Kidney epithelial cell (primary cell): ENCODE results near the gene FIGNL2. TPM values are rescaled to one million over a fixed set of nuclear protein-coding genes. Genes with fewer than 3 reads are reported as not detected.
A peak's percentile ranks its signal among the peaks of the same experiment; 100 is the strongest.
"Not testable (repeated sequence)": the region's sequence is repeated elsewhere in the genome, so short reads cannot be mapped to it uniquely, and the experiment has no call there.

Source experiments
- DNase-seq: peaks from one replicate; pipeline ENCODE4 v3.0.0-alpha.2; 2010; ENCODE audit warnings: low read depth
- H3K27me3 ChIP-seq: 2 replicates; pipeline ENCODE4 v1.6.0; 2011; ENCODE audit warnings: low read length; ENCODE audit not compliant: control insufficient read depth, insufficient read depth
- H3K36me3 ChIP-seq: 2 replicates; pipeline ENCODE4 v1.5.1; 2011; ENCODE audit warnings: low read length; ENCODE audit not compliant: control insufficient read depth, insufficient read depth
- H3K4me3 ChIP-seq: 2 replicates; pipeline ENCODE4 v1.5.1; 2011; ENCODE audit warnings: low read depth, mild to moderate bottlenecking, control low read depth, low read length
- CTCF ChIP-seq: IDR thresholded peaks from 2 replicates; pipeline ENCODE4 v1.5.1; 2011; ENCODE audit warnings: mild to moderate bottlenecking, moderate library complexity, low read length, control low read depth, inconsistent platforms; ENCODE audit not compliant: insufficient read depth, poor library complexity, severe bottlenecking
- total RNA-seq: library from RNA; depleted of rRNA; stranded (reverse); fragments of >200 nt; gene quantifications from 2 replicates; pipeline ENCODE4 v1.2.3, GENCODE V29; 2015

FIGNL2 gene
- total RNA-seq, 1 donor from 2014 or later = 2.6 TPM

GRCh38 chr12:51798501-51798900 lies 50.0 kb downstream of the FIGNL2 start:
- H3K36me3 ChIP-seq = no peaks in the 10 kb centered on the region
- no peak for DNase-seq
- TF ChIP-seq CTCF = no peak
- no peak overlapping the region for H3K4me3 ChIP-seq
- no peaks in the 10 kb centered on the region for H3K27me3 ChIP-seq

- not testable (repeated sequence) for H3K36me3 ChIP-seq, H3K4me3 ChIP-seq, DNase-seq, H3K27me3 ChIP-seq
Observed at GRCh38 chr12:51798051-51798450, 50.5 kb downstream of the FIGNL2 start.

- TF ChIP-seq CTCF = no peak
- no peak for DNase-seq
- no peaks in the 10 kb centered on the region for H3K36me3 ChIP-seq
- no peak overlapping the region for H3K4me3 ChIP-seq
- H3K27me3 ChIP-seq = no peaks in the 10 kb centered on the region
Observed at GRCh38 chr12:51797301-51797700, 51.2 kb downstream of the FIGNL2 start.

GRCh38 chr12:51793201-51793600 lies 55.3 kb downstream of the FIGNL2 start:
- no peak overlapping the region for H3K4me3 ChIP-seq
- TF ChIP-seq CTCF = no peak
- H3K27me3 ChIP-seq = no peaks in the 10 kb centered on the region
- no peaks in the 10 kb centered on the region for H3K36me3 ChIP-seq
- DNase-seq = no peak

- Histone ChIP-seq H3K4me3 (no peak overlapping the region), H3K27me3 (no peaks in the 10 kb centered on the region), H3K36me3 (no peaks in the 10 kb centered on the region)
- TF ChIP-seq CTCF = no peak
- DNase-seq = no peak
Observed at GRCh38 chr12:51792417-51792816, 56.1 kb downstream of the FIGNL2 start.

GRCh38 chr12:51788876-51789275 lies 59.6 kb downstream of the FIGNL2 start:
- TF ChIP-seq CTCF = no peak
- peak; percentile 42 for DNase-seq
- Histone ChIP-seq H3K4me3 (no peak overlapping the region), H3K36me3 (no peaks in the 10 kb centered on the region), H3K27me3 (no peaks in the 10 kb centered on the region)
